ENCODE results near the gene DCST2.

DCST2 gene

GRCh38 chr1:154969246-154969645 lies 64.3 kb downstream of the DCST2 start:
- peaks cover 23% of the 10 kb centered on the region for H3K4me1 ChIP-seq (ENCODE audit: control insufficient read depth, insufficient read depth, low read length)
- peak overlapping the region; percentile 90 for H3K9ac ChIP-seq (ENCODE audit: low read length)
- H3K36me3 ChIP-seq (ENCODE audit: control insufficient read depth, insufficient read depth, low read length): peaks cover 45% of the 10 kb centered on the region
- H3K27ac ChIP-seq (ENCODE audit: low read depth, low read length): no peak overlapping the region
- H3K9me3 ChIP-seq (ENCODE audit: control insufficient read depth, insufficient read depth, low read depth, low read length): no peaks in the 10 kb centered on the region
- peak overlapping the region; percentile 65 for H3K4me3 ChIP-seq (ENCODE audit: low read depth, low read length)
- H3K27me3 ChIP-seq (ENCODE audit: control insufficient read depth, insufficient read depth, low read length): no peaks in the 10 kb centered on the region

DNA sequence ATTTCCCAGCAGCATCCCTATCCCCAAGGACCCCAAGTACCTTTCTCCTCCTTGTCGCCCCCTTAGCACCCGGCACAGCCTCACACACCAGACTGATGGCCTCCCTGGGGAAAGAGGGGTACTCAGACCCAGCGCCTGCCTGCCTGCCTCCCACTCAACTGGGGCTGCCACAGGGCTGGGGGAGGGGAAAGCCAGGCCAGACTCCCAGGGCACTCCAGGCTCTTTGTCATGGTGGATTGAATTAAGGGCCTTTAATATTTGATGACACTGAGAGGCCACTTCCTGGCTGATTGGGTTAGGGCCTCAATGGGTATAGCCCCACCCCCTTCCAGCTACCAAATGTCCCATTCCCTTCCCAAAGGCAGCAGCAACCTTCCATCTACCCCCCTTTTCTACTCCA lies 64.8 kb downstream of the DCST2 start:
- H3K4me1 ChIP-seq (ENCODE audit: control insufficient read depth, insufficient read depth, low read length): peaks cover 23% of the 10 kb centered on the region
- H3K27me3 ChIP-seq (ENCODE audit: control insufficient read depth, insufficient read depth, low read length): no peaks in the 10 kb centered on the region
- H3K36me3 ChIP-seq (ENCODE audit: control insufficient read depth, insufficient read depth, low read length): peaks cover 50% of the 10 kb centered on the region
- peak overlapping the region; percentile 18; the same call in 1 of the 2 replicates for H3K27ac ChIP-seq (ENCODE audit: low read depth, low read length)
- H3K9ac ChIP-seq (ENCODE audit: low read length): peak overlapping the region; percentile 90
- peak overlapping the region; percentile 65 for H3K4me3 ChIP-seq (ENCODE audit: low read depth, low read length)
- no peaks in the 10 kb centered on the region for H3K9me3 ChIP-seq (ENCODE audit: control insufficient read depth, insufficient read depth, low read depth, low read length)
